ENCODE measurements around the gene AKT1.

AKT1 gene

DNA sequence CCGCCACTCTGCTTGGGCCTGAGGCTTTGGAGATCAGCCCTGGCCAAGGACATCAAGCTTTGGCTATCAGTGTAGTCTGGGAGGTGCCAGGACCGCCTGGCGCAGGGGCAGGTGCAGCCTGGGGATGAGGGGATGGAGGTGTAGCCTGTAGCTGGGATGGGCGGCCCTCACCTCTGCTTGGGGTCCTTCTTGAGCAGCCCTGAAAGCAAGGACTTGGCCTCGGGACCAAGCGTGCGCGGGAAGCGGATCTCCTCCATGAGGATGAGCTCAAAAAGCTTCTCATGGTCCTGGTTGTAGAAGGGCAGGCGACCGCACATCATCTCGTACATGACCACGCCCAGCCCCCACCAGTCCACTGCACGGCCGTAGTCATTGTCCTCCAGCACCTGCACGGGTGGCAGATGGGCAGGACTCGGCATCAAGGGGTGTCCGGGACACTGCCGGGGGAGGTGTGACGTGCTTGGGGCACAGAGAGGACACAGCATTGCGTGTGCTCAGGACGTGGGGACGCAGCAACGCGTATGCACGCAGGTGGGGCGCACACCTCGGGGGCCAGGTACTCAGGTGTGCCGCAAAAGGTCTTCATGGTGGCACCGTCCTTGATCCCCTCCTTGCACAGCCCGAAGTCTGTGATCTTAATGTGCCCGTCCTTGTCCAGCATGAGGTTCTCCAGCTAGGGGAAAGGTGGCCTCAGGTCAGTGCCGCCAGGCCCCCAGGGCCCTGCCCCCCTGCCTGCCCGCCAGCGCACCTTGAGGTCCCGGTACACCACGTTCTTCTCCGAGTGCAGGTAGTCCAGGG is 22.6 kb downstream of the AKT1 start:
- no peak for TF ChIP-seq GATA1 (IDR thresholded peaks at IDR 0.05; ENCODE audit: low read depth, low read length)
- TF ChIP-seq POLR2A (IDR thresholded peaks at IDR 0.05; ENCODE audit: low read length) = no peak
- no peak for DNase-seq

DNA sequence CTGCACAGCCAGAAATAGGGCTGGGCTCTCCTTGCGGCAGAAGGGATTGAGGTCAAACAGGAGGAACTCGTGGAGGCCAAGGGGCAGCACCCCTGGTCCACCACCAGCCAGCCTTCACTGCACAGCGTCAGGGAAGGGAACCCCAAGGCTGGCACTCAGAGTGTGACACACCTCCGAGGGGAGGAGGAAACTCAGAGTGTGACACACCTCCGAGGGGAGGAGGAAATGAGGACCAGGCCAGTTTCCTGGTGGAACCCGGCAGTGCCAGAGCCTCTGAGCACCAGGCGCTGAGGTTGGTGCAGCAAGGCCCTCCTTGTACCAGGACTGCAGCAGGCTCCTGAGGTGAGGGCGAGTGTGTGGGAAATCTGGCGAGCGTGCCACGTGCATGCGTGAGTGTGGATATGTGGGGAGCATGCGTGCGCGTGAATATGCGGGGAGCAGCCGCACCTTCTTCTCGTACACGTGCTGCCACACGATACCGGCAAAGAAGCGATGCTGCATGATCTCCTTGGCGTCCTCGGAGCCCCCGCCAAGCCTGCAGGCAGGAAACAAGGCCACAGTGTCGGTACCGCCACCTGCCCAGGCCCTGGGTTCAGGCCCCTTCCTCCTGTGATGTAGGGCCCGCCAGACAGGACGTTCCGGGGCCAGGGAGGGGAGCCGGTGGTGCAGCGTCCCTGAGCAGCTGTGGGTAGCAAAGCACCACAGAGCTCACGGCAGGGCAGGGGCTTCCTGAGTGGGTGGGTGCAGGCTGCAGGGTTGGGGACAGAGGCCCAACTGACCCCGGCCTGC is 23.4 kb downstream of the AKT1 start:
- no peak for DNase-seq
- no peak for TF ChIP-seq POLR2A (IDR thresholded peaks at IDR 0.05; ENCODE audit: low read length)

DNA sequence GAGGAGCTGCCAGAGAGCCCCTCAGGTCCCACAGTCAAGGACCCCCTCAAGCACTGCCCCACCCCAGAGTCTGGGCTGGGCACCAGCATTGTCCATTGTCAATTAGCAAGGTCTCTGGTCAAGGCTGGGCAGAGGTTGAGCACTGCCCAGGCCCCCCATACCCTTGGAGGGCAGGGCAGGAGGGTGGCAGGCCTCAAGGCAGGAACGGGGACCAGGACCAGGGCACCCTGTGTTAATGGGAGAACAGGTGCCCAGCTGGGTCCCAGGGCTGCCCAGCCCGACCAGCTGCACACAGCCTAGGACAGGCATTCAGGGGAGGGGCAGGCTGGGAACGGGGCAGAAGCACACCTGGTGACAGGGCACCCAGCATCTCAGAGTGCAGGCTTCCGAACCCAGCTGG is 24.2 kb downstream of the AKT1 start:
- TF ChIP-seq GATA1 (IDR thresholded peaks at IDR 0.05; ENCODE audit: low read depth, low read length) (no peak), POLR2A (IDR thresholded peaks at IDR 0.05; ENCODE audit: low read length) (no peak)
- no peak for DNase-seq

DNA sequence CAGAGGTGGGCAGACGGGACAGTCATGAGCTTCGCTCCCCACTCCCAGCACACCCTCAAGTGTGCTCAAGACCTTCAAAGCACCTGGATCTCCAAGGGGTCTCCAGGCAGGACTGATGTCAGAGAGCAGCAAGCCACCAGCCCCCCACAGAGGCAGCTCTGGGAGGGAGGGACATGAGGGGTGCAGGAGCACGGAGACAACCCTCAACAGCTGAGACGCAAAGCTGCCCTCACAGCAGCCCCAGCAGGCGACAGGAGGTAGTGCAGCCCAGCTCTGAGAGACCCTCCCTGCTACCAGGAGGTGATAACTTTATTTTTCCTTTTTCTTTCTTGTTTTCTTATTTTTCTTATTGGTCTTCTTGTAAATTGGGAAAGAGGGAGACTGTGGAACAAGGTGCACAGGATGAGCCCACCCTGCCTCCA is 24.7 kb downstream of the AKT1 start:
- TF ChIP-seq GATA1 (IDR thresholded peaks at IDR 0.05; ENCODE audit: low read depth, low read length) = no peak
- TF ChIP-seq POLR2A (IDR thresholded peaks at IDR 0.05; ENCODE audit: low read length) = no peak
- peak; percentile 37 to 43 for DNase-seq

DNA sequence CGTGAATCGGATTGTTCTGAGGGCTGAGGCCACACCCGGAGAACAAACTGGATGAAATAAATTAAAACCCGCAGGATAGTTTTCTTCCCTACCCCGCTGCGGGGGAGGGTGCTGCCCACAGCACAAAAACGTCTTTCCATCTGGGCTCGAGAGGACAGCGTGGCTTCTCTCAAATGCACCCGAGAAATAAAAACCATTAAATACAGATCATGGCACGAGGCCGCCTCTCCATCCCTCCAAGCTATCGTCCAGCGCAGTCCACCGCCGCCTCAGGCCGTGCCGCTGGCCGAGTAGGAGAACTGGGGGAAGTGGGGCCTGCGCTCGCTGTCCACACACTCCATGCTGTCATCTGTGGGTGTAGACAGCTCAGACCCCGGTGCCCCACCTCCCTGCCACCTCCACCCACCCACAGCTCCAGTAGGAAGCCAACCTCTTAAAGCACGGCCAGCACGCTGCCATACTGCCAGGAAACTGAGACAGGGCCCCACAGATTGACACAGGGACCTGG is 25.4 kb downstream of the AKT1 start:
- no peak for DNase-seq
- TF ChIP-seq GATA1 (IDR thresholded peaks at IDR 0.05; ENCODE audit: low read depth, low read length) = no peak
- no peak for TF ChIP-seq POLR2A (IDR thresholded peaks at IDR 0.05; ENCODE audit: low read length)

DNA sequence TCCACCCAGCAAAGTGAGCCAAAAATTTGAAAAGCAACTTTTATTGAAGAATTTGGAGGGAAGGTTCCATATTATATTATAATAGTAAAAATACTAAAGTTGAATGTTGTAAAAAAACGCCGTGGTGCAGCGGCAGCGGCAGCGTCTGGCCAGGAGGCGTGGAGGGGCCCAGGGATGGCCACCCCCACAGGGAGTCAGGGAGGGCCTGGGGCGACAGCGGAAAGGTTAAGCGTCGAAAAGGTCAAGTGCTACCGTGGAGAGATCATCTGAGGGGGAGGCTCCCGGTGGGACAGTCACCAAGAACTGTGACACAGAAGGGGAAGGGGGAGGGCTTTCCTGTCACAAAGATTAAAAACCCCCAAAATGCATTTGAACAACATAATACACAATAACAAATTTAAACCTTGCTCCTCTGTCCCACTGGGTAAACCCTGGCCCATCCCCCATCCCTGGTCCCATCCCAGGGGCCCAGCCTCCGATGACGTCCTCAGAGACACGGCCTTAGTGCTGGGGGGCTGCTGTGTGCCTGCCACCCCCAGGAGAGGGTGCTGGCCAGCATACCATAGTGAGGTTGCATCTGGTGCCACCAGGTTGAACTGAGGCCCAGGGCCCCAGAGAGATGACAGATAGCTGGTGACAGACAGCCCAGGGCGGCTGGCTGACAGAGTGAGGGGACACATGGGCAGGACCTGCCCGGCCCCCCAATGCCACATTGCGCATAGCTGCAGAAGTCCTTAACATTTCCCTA is 26.1 kb downstream of the AKT1 start:
- no peak for DNase-seq
- no peak for TF ChIP-seq POLR2A (IDR thresholded peaks at IDR 0.05; ENCODE audit: low read length)
- TF ChIP-seq GATA1 (IDR thresholded peaks at IDR 0.05; ENCODE audit: low read depth, low read length) = no peak

DNA sequence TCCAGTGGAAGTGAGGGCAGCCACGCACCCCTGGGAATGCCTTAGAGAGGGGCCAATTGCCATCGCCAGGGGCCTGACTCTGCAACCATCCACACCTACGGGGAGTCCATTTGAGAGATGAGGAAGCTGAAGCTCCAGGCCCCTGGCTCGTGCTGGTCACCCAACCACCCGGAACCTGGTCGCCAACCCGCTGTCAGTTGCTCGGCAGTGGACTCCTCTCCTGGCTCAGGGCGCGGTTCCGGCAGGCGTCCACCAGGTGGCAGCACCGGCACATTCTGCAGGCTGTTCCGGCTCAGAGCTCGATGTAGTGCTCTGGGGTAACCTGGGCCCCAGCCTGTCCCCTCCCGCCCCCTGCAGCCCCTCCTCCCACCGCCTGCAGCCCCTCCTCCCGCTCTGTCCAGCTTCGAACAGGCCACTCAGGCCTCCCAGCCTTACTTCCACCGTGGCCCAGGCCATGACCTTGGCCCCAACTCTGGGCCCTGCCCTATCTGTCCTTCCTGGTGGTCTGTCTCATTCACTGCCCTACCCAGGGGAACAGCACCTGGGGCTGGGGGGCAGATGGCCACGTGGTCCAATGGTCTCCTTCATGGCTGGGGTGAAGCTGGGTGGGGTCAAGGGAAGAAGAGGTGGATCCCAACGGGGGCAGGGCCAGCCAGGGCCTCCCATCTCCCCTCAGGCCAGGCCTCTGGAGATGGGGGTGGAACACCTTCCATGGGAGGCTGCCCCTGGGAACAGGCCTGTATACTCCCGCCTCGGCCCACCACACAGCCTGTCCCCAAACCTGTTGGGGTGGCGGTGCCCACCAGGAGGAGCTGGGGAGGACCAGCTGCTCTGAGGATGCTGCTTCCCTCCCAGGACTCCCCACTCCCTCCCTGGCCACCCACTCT is 26.9 kb downstream of the AKT1 start:
- DNase-seq = peak; percentile 84 to 91
- no peak for TF ChIP-seq POLR2A (IDR thresholded peaks at IDR 0.05; ENCODE audit: low read length)

DNA sequence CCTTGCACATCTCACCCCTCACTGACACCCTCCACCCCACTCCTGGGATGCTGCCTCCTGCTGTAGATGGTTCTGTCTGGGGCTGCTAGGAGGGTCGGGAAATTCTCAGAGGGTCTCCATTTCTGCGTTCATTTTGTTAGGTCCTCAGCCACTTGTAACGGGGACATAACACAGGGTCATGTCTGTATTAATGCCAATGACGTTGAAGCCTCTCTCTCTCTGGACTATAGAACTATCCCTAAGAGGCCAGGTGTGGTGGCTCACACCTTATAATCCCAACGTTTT is 28.0 kb downstream of the AKT1 start:
- DNase-seq = no peak
- TF ChIP-seq GATA1 (IDR thresholded peaks at IDR 0.05; ENCODE audit: low read depth, low read length) = no peak
- no peak for TF ChIP-seq POLR2A (IDR thresholded peaks at IDR 0.05; ENCODE audit: low read length)

DNA sequence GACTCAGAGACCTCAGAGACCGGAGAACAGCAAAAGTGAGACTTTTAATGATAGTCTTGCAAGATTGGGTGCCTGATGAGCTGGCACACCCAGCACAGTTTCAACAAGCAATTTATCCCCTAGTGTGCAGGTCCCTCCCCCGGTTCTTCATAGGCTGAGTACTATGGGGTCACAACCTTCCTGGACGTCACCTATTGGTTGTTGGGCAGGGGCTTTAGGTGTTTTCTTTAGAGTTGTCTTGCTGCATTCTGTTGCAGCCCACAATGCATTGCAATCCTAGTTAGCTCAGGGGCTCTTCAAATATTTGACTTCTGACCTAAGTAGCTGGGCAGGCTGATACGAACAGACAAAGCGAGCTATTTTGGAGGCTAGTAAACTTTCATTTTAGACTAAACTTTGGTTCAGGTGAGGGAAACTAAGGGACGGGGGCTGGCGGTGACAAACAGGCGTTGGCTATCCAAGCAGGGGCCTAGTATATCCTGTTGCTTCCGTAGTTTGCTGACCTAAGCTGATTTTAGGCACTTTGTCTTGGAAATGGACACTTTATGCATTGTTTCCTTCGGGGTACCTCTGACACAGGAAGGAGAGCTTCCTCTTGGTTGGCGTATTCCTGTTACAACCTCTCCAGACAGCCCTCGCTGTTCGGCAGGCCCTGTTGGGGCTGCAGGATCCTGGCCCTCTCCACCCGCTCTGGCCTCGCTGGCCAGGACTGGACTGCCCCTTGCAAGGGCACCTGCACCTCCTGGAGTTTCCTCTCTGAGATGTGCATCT is 28.5 kb downstream of the AKT1 start:
- TF ChIP-seq GATA1 (IDR thresholded peaks at IDR 0.05; ENCODE audit: low read depth, low read length) (no peak), POLR2A (IDR thresholded peaks at IDR 0.05; ENCODE audit: low read length) (no peak)
- DNase-seq = no peak

DNA sequence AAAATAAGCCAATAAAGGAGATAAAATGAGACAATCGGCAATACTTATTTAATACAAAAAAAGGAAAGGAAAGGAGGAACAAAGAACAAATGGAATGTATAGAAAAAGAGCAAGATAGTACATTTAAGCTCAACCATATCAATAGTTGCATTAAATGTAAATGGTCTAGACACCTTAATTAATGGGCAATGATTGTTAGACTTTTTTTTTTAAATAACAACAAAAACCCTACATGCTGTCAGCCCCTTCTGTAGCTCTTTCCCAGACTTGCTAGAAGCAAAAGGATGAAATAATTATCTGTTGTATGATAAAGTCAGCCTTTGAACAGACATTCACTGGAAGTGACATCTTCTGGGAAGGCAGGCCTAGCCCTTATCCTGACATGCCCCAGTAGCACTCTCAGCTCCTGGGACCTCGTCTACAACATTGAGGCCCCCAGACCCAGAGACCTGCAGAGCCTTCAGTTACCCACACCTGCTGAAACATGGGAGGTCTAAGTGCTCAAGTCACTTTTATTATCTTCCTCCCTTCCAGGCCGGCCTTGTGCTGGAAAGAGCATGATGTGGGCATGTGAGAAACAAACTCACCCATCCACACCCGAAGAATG is 29.2 kb downstream of the AKT1 start:
- TF ChIP-seq GATA1 (IDR thresholded peaks at IDR 0.05; ENCODE audit: low read depth, low read length) (no peak), POLR2A (IDR thresholded peaks at IDR 0.05; ENCODE audit: low read length) (no peak)
- no peak for DNase-seq

DNA sequence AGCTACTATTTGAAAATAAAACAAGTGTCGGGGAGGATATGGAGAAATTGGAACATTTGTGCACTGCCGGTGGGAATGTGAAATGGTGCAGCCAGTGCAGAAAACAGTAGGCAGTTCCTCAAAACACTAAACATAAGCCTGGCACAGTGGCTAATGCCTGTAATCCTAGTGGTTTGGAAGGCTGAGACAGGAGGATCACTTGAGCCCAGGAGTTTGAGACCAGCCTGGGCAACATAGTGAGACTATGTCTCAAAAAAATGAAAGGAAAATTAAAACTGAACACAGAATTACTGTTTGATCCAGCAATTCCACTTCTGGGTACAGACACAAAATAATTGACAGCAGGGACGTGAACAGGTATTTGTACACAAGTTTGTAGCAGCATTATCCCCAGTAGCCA is 30.0 kb downstream of the AKT1 start:
- TF ChIP-seq GATA1 (IDR thresholded peaks at IDR 0.05; ENCODE audit: low read depth, low read length) (no peak), POLR2A (IDR thresholded peaks at IDR 0.05; ENCODE audit: low read length) (no peak)

More for the DNA sequence above, 30.0 kb downstream of the AKT1 start:
- no peak for DNase-seq
